Measurements from ENCODE around the gene DGCR2.

DGCR2 gene

GRCh38 chr22:19146215-19146968, 24.2 kb upstream of the DGCR2 start:
- DNase-seq: no peak

GRCh38 chr22:19143967-19144400, 21.8 kb upstream of the DGCR2 start:
- DNase-seq: peak in 2 of 6 experiments; percentile 17 to 34

GRCh38 chr22:19143212-19143611, 21.0 kb upstream of the DGCR2 start:
- no peak for DNase-seq

DNA sequence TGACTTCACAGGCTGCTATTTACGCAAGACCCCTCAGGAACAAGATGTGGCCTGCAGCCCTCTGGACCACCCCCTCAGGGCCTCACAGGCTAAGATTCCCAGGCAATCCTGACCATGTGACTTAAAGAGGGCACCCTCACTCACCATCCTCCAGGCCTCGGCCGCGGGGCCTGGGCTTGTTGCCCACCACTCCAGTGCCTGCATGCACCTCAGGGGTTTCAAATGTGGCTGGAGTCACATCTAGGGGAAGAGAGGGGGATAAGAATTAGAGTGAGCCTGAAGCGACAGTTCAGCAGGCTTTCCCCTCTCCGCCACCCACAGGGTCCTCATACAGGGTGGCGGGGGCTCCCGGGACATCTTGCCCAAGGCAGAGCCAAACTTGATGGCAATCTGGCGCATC, 20.2 kb upstream of the DGCR2 start:
- DNase-seq: no peak

DNA sequence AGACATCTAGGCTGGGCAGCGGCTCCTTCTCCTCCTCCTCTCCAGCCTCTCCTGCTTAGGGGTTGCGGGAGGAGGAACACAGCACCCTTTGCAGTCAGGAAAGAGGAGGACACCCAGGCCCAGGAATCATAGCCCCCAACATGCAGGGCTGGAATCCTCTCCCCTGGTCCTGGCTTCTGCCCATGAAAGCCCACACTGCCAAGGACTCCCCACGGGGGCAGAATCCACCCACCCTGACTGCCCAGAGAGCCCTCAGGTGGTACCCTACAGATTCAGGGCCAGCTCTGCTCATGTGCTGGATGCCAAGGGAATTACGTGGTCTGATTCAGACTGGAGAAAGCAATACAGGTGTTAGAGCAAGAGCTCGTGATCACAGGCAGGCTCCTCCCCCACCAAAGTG, 17.8 kb upstream of the DGCR2 start:
- DNase-seq: no peak

- DNase-seq: no peak
These were observed 16.8 kb upstream of the DGCR2 start for GRCh38 chr22:19139001-19139356.

DNA sequence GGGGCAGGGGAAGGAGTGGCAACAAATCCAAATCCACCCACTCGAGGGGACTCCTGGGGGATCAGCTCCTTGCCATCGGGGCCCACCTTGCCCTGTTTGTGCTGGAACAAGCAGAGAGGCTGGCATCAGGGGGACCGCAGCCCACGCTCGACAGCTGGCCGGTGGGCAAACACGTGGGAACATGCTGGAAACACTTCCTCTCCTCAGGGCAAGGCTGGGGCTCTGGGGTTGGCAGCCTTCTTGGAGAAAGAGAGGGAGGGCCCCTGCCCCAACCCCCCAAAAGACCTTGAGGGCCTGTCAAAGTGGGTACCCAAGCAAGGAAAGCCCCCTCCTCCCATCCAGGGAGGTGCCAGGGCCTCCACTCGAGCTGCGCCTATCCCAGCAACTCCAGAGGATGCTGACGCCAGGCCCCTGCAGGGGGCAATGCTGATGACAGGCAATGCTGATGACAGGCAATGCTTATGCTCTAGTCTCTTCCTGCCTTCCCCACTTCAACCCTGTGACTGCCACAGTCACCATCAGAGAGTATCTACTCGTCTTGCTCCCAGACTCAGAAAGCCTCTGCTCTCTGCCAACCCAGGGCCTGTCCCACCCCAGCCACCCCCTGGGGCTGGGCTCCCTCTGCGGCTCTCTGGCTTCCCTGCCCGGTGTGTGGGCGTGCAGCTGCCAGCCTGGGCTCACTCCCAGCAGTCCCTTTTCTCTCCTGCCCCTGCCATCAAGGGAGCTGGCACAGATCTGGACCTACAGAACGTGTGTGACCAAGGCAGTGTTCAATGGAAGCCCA, 16.2 kb upstream of the DGCR2 start:
- no peak for DNase-seq

DNA sequence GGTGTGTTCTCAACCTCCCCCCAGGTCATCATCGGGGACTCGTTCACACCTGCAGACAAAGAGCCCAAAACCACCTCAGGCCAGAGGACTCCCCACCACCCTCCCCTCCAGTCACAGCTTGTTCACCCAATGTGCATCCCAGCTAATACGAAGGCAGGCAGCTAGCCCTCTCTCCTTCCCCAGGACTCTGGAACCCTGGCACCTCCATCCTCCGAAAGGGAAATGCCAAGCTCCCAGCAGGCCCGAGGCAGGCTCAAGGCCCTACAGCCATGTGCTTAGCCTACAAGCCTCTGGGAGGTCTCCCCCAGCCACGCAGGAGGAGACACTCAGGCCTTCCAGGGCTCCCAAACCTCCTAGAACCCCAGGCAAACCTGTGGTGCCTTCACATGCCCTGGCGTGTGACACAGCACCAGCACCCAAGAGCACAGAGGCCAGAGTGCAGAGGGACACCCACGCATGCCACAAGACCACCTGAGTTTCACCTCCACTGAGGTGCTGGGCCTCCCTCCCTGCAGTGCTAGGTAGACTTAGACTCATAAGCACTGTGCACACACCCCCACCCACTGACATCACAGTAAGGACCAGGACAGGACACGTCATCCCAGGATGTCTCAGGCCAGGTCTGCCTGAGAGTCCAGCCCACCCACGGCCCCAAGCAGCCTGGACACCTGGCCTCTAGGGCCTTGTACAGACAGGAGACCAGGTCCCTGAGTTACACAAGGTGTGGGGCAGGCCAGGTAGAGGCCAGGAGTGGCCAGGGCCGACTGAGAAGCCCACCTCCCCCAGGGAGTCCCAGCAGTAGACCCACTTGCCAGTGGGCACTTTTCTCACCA, 15.4 kb upstream of the DGCR2 start:
- no peak for DNase-seq

GRCh38 chr22:19136915-19137314, 14.7 kb upstream of the DGCR2 start:
- DNase-seq: no peak

- DNase-seq: no peak
These were observed 12.7 kb upstream of the DGCR2 start for GRCh38 chr22:19134874-19135273.

- DNase-seq: no peak
These were observed 12.1 kb upstream of the DGCR2 start for GRCh38 chr22:19134176-19134831.

- DNase-seq: no peak
These were observed 11.3 kb upstream of the DGCR2 start for GRCh38 chr22:19133561-19133960.

DNA sequence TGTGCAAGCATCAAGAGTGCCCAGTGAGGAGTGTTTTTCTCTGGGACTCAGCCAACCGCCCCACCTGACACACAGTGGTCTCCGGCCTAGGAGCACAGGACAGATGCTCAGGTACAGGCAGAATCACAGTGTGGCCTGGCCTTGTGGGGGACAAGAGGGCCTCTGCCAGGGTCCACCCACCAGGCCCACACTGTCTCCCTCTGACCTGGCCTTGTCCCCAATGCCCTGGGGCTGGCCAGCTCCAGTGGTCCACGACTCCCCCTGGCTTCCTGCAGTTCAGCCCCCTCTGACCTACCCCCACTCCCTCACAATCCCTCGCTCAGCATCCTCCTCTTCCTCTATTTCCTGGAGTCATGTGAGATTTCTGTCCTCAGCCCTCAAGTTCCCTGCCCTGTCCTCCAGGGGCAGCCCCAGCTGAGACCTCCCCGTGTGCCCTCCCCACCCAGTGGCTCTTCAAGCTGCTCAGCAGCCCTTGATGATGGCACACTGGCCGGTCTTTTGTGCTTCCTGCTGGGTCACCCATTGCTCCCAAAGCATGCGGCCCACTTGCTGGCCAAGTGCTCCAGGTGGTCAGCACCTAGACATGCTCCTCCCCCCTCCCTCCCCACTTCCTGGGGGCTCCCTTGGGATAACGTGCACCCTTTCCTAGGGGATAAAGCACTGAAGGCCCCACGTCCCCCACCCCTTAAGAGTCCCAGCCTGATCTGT, 10.6 kb upstream of the DGCR2 start:
- no peak for DNase-seq

DNA sequence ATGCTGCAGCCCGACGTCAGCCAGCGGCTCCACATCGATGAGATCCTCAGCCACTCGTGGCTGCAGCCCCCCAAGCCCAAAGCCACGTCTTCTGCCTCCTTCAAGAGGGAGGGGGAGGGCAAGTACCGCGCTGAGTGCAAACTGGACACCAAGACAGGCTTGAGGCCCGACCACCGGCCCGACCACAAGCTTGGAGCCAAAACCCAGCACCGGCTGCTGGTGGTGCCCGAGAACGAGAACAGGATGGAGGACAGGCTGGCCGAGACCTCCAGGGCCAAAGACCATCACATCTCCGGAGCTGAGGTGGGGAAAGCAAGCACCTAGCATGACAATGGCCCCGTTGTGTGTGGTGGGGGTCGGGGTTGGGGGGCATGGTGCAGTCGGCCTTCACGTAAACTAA, 9.9 kb upstream of the DGCR2 start:
- DNase-seq: no peak

- DNase-seq: no peak
These were observed 9.4 kb upstream of the DGCR2 start for GRCh38 chr22:19131685-19132015.

DNA sequence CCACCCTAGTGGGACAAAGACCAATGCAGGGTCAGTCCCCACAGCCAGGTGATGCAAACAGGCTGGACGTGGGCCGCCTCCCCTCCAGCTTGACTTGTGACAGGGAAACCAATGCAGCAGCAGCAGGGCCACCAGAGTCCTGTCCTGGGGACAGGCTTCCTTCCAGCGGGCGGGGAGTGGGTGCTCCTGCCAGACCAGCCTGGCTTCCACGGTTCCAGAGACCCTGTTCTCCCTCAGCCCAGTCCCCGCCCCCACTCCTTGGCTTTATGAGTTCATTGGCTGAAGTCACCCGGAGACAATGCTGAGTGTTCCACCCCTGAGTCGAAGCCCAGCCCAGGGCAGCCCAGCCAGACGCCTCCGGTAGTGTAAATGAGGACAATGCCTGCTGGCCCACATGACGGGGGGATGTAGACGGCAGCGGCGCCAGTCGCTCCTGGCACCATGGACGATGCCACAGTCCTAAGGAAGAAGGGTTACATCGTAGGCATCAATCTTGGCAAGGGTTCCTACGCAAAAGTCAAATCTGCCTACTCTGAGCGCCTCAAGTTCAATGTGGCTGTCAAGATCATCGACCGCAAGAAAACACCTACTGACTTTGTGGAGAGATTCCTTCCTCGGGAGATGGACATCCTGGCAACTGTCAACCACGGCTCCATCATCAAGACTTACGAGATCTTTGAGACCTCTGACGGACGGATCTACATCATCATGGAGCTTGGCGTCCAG, 8.9 kb upstream of the DGCR2 start, which contains the start of gene TSSK2:
TSS of gene TSSK2 (plus strand) at position 350 of the 726 bp plus-strand sequence. CDS start at position 442, 92 bp downstream.
- DNase-seq: no peak

DNA sequence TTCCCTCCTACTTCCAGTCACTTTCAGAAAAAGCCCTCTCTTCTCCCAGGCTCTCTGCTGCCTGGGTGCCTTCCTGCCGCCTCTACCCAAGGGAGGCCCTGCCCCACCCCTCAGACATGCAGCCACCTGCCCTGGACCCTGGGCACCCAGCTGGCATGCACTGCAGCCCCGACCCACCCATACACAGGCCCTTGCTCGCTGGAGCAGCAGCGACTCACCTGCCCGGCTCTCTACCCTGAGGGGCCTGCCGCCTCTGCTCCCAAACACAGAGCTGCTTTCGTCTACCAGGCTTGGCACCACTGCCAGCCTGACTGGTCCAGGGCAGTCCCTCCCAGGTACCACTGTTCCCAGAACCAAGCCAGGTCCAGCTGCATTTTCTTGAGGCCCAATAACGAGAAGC, 7.7 kb upstream of the DGCR2 start:
- DNase-seq: no peak

- no peak for DNase-seq
These were observed 6.9 kb upstream of the DGCR2 start for GRCh38 chr22:19128946-19129727.

GRCh38 chr22:19128009-19128401, 5.8 kb upstream of the DGCR2 start:
- no peak for DNase-seq

DNA sequence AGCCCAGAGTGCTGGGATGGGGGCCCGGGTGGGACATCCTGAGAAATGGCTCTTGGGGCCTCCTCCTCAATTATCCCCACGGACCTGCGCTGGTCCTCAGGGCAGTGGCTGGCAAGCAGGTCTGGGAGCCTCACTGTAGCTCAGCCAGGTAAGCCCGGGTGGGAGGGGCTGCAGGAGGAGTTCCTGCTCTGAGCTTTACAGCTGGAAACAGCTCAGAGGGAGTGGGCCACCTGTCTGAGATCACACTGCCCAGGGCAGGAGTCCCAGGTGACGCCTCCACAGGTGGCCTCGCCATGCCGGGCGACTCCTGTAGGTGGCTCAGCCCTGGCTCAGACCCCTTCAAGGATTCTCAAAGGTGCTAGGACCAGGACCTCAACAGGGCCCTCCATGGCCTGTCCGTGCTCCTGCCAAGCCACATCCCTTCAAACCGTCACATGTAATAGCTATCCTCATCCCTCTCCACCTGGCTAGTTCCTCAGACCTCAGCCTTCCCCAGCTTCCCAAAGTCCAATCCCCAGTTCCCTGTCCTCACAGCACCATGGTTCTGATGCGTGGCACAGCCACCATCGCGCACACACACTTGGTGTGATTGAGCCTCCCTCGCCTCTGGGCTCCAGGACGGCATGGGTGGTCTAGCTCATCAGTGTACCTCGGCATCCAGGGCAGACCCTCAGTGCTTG, 5.3 kb upstream of the DGCR2 start:
- DNase-seq: no peak
